ENCODE measurements around the gene SAMD15. TPM values are rescaled to one million over a fixed set of nuclear protein-coding genes. Genes with fewer than 3 reads are reported as not detected.

Gene SAMD15
- total and polyA plus RNA-seq, 2 experiments from 2014 or later, result 0.61 to 0.76 TPM

- Histone ChIP-seq H3K4me3 (peak overlapping the region; percentile 95), H3K27me3 (ENCODE audit: insufficient read depth) (peaks cover 6% of the 10 kb centered on the region; the same call in 1 of the 2 replicates), H3K36me3 (ENCODE audit: insufficient read depth) (no peaks in the 10 kb centered on the region), H3K4me2 (peak overlapping the region; percentile 82), H4K20me1 (replicated peaks; ENCODE audit: insufficient read depth) (no peaks in the 10 kb centered on the region), H3K4me1 (ENCODE audit: insufficient read depth) (no peaks in the 10 kb centered on the region; the same call in 1 of the 2 replicates), H3K27ac (ENCODE audit: low read depth) (no peak overlapping the region), H3K79me2 (replicated peaks; ENCODE audit: insufficient read depth) (0 out of 2 replicates have a peak, but pooled peaks cover 3% of the 10 kb centered on the region), H3F3A (replicated peaks; ENCODE audit: low read depth) (no peaks in the 10 kb centered on the region), H2AFZ (no peak overlapping the region), H3K9me2 (ENCODE audit: insufficient read depth) (no peaks in the 10 kb centered on the region)
- no peak overlapping the region for H3K27ac Mint-ChIP-seq
- no peaks in the 10 kb centered on the region for H3K9me3 Mint-ChIP-seq
- H3K36me3 Mint-ChIP-seq (ENCODE audit: low read depth), result no peaks in the 10 kb centered on the region
- no peak for TF ChIP-seq STAT1 (IDR thresholded peaks at IDR 0.05; ENCODE audit: unreplicated experiment)
- no peak for TF ChIP-seq JUNB (IDR thresholded peaks at IDR 0.05; ENCODE audit: unreplicated experiment)
- no peak for TF ChIP-seq CTCF (conservative IDR thresholded peaks at IDR 0.05; ENCODE audit: low read depth in 2 of 2)
- TF ChIP-seq CREB1 (CRISPR knock-in tag; IDR thresholded peaks at IDR 0.05; ENCODE audit: low read depth), result no peak
- TF ChIP-seq EZH2phosphoT487 (IDR thresholded peaks at IDR 0.05; ENCODE audit: unreplicated experiment), result no peak
- TF ChIP-seq ZNF462 (CRISPR knock-in tag; IDR thresholded peaks at IDR 0.05), result no peak
- TF ChIP-seq NANOG (IDR thresholded peaks at IDR 0.05; ENCODE audit: borderline replicate concordance), result no peak
- no peak for TF ChIP-seq ZNF331 (CRISPR knock-in tag; IDR thresholded peaks at IDR 0.05; ENCODE audit: low read depth)
- no peak for TF ChIP-seq POLR2AphosphoS5 (IDR thresholded peaks at IDR 0.05; ENCODE audit: low read depth)
- TF ChIP-seq EZH2 (IDR thresholded peaks at IDR 0.05; ENCODE audit: low read depth, unreplicated experiment), result no peak
- no peak for TF ChIP-seq ETS1 (IDR thresholded peaks at IDR 0.05)
- no peak for TF ChIP-seq ZNF114 (CRISPR knock-in tag; IDR thresholded peaks at IDR 0.05)
- TF ChIP-seq REST (IDR thresholded peaks at IDR 0.05; ENCODE audit: unreplicated experiment), result no peak
- ATAC-seq (no peak), DNase-seq (ENCODE audit: low spot score) (no peak)
- H3K4me1 Mint-ChIP-seq, result peaks cover 16% of the 10 kb centered on the region
- H3K27me3 Mint-ChIP-seq (ENCODE audit: insufficient read depth, low read depth, poor library complexity), result peaks cover 5% of the 10 kb centered on the region
- H3K4me3 Mint-ChIP-seq, result peak overlapping the region; percentile 86
These were observed 1.8 kb upstream of the SAMD15 start for GRCh38 chr14:77375164-77375950.
